NCI-H748 (cell line): ENCODE results near the gene ICA1.
A peak's percentile ranks its signal among the peaks of the same experiment; 100 is the strongest.
"Not testable (repeated sequence)": the region's sequence is repeated elsewhere in the genome, so short reads cannot be mapped to it uniquely, and the experiment has no call there.

Experiments used
- DNase-seq: peaks from one replicate; lab custom pipeline; 2025; ENCODE audit not compliant: unreplicated experiment; lab: John Stamatoyannopoulos, UW

Gene ICA1

DNA sequence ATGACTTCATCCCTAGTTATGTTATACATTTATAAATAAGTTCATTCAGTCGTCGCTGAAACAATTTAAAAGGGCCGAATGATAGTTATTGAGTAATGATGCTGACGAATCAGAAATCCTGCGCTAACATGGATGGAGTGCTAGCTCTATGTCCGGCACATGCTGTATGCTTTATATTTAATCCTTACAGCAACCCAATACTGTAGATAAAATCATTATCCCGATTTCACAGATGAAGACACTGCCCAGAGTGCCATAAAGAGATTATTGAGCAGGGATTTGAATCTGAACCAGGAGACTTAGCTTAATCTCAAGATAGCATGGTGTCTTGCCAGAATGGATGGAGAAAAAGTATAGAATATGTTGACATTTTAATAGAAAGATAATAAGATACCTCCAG, 1.1 kb upstream of the ICA1 start:
- DNase-seq = peak; percentile 59

DNA sequence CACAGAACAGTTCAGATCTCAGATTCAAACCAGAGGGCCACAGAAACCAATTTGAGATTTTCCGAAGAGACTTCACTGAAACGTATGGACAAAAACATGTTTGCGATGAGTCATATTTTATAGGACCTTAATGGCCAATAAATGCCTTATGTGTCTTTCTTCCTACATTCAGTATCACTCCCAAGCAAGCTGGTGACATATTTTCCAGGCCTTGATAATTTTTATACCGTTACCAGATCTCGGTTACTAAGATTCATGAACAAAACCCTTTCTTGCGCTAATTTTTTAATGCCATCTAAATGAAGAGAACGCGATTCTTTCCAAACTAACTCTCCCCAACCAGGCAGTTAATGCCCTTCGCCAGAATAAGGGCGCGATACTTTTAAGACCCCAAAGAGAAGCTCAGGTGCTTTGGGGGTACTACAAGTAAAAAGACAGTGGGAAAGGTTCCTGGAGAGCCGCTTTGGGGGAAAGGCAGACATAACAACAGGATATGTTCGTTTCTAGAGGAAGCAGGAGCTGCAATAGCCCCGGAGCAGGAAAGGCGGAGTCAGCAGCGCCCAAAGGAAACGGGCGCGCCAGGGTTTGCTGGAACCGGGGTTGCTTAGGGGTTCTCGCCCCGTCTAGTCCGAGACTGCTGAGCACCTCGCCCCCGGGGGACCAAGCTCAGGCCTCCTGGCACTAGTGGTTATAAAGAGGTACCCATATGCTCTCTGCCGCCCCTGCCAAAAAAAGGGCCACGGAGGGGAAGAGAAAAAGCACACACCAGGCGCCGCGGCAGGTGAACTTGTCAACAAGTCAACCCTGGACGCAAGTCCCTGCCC, 884 bp downstream of the ICA1 start:
- DNase-seq = peak; percentile 74

DNA sequence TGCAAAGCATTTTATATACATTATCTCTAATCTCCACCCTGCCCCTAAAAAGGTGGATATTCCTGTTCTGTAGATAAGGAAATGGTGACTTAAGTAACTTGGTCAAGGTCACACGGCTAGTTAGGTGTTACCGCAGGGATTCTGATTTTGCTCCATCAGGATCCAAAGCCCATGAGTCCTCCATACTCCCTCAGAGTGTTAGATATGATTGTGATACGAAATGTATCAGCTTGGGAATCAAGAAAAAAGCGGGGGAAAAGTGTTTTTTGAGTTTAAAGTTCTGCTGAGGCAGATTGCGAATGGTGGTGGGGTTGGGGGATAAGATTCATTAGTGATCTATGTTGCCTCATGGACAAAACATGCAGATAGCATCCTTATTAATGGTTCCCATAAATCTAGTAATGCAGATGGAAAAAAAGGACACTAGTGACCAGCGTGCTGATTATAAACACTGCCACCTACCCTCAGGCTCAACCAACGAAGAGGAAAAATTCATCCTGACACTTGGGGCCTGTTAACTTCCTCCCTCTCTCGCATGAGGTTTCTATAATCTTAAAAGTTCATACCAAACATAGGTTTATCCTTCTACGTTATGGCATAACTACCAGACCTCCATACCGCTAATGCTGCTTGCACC, 2.3 kb downstream of the ICA1 start:
- DNase-seq = no peak

GRCh38 chr7:8258734-8259133, 3.2 kb downstream of the ICA1 start:
- DNase-seq = no peak

DNA sequence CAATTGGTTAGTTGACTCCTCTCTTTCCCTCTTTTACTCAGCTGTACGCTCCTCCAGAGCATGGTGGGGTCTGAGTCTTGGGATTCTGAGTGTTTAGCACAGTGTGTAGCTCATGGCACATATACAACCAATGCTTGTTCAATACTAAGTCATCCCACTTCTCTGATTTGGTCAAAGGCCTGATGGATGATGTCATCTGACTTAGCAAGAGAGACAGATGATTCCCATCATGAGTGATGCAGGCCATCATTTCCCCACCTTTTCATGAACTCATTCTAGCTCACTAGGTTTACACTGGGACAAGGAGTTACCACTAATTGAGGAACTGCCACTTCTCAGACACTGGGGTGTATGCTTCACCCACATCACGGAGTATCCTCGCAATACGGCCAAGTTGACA, 3.8 kb downstream of the ICA1 start:
- DNase-seq = no peak

GRCh38 chr7:8255680-8256655, 6.0 kb downstream of the ICA1 start:
- no peak for DNase-seq

DNA sequence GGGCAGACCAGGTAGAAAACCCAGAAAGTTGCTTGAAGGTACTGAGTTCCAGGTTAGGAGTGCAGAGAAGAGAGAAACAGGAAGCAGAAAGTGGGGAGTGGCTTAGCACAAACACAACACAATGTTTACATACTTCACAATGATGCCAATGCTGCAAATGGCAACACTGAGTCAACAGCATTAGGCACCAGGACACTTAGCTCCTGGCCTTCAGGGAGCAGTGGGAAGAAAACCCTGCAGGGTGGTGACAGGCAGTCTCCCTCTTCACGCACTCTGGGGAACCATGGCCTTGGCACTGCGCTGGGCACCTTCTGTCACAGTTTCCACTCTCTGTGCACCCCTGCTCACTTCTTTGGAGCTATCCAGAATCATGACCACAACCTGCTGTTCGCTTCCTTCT, 7.3 kb downstream of the ICA1 start:
- peak; percentile 78 for DNase-seq

DNA sequence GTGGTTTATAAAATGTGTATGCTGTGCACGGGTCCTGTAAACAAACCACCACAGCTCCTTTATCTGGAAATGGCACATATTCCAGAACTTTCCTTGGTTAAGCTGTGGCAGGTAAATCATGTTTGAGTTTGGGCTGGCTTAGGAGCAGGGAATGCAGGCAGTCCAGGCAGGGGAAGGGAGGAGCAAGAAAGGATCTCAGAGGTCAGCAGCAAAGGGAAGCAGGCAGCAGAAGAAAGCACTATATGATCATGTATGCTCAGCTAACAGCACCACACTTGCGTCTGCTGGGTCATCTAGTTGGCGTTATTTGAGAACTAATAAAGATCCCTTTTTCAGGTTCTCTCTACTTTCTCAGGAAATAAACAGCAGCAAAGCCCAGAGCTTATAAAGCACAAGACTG, 7.8 kb downstream of the ICA1 start:
- peak; percentile 42 for DNase-seq

GRCh38 chr7:8251195-8251594, 10.8 kb downstream of the ICA1 start:
- DNase-seq = no peak

GRCh38 chr7:8250547-8250946, 11.4 kb downstream of the ICA1 start:
- DNase-seq = no peak

DNA sequence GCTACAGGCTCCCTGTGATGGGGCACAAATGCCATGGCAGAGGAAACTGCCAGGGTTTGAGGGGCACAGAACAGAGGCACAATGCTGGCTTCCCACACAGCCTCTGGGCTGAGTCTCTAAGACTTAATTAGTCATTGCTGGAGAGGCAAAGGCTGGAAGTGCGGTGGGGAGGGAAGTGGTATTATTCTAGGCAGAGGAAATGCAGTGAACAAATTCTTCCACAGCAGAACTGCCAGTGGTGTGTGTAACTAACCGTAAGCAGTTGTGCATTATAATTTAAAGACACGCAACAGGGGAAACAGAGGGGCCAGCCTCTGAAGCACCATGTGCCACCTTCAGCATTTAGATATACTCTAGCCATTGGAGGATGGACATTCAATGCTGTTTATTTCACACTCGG, 12.8 kb downstream of the ICA1 start:
- no peak for DNase-seq

DNA sequence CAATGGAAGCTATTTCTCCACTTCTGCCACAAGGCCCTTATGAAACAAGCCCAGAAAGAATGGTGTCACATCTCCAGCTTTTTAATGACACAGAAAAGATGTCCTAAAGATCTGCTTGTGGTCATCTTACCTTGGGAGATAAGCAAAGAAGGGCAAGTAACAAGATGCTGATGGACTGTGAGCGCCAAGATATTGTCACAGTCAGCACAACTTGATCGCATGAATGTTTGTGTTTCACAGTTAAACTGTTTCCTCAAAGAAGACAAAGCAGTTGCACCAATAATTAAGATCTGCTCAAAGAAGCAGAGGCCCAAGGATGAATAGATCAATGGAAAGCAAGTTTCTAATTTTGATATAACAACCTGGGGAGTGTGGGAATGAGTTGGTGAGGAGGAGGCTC, 15.9 kb downstream of the ICA1 start:
- DNase-seq = no peak

DNA sequence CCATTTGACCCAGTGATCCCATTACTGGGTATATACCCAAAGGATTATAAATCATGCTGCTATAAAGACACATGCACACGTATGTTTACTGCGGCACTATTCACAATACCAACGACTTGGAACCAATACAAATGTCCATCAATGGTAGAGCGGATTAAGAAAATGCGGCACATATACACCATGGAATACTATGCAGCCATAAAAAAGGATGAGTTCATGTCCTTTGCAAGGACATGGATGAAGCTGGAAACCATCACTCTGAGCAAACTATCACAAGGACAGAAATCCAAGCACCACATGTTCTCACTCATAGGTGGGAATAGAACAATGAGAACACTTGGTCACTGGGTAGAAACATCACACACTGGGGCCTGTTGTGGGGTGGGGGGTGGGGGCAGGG, 16.9 kb downstream of the ICA1 start:
- not testable (repeated sequence) for DNase-seq

GRCh38 chr7:8243059-8243458, 18.9 kb downstream of the ICA1 start:
- not testable (repeated sequence) for DNase-seq

DNA sequence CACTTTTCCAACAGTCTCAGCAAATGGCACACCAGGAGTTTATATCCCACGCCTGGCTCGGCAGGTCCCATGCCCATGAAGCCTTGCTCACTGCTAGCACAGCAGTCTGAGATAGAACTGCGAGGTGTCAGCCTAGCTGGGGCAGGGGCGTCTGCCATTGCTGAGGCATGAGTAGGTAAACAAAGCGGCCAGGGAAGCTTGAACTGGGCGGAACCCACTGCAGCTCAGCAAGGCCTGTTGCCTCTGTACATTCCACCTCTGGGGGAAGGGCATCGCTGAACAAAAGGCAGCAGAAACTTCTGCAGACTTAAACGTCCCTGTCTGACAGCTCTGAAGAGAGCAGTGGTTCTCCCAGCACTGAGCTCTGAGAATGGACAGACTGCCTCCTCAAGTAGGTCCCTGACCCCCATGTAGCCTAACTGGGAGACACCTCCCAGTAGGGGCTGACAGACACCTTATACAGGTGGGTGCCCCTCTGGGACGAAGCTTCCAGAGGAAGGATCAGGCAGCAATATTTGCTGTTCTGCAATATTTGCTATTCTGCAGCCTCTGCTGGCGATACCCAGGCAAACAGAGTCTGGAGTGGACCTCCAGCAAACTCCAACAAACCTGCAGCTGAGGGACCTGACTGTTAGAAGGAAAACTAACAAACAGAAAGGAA, 22.1 kb downstream of the ICA1 start:
- DNase-seq = not testable (repeated sequence)

DNA sequence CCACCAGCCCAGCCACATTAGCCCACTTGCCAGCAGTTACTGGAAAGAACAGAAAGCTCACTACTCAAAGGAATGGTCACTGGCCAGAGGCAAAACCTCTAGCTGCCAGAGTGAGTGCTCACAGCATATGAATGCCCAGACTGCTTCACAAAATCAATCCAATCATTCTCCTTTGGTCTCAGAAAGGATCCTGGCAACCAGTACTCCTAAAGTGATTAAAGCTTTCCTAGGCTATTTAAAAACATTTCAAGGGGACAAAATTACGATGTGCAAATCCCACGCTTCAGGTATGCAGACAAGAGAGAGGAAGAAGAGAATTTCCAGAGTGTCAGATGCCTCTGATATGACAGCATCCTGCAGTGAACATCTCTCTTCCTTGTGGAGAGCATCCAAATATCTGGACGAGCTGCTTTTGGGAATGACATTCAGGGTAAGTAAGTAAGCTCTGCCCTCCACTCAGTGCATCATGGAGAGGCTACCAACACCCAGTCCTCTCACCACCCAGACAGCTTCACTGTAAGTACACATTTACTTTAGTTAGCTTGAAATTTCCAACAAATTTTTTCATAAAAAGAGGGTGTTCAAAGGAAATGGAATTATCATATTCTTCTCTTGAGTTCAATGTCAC, 25.1 kb downstream of the ICA1 start:
- DNase-seq = no peak

- no peak for DNase-seq
Measured at GRCh38 chr7:8232999-8233847, 28.7 kb downstream of the ICA1 start.

DNA sequence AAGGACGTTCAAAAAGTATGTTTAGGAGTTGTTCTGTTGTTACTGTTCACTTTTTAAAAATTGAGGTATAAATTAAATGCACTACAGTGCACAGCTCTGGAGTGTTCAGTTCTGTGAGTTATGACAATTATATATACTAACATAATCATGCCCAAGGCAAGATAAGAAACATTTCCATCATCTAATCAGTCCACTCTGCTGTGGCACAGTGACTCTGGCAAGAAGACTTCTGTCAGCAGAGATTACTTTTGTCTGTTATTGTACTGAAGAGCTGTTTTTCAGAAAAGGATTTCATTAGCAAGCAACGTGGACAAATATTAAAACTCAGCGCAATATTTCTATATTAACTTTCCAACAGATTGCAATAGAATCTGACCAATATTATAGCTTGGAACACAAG, 32.0 kb downstream of the ICA1 start:
- no peak for DNase-seq

GRCh38 chr7:8228766-8229674, 32.9 kb downstream of the ICA1 start:
- DNase-seq = no peak
